Peyer's patch (tissue), 4 donors: Measurements from ENCODE around the gene SKIL. TPM values are rescaled to one million over a fixed set of nuclear protein-coding genes. Genes with fewer than 3 reads are reported as not detected.

Experiments
- DNase-seq, 3 donors: peaks; one replicate each; pipeline ENCODE4 v3.0.0-alpha.2; 2017 to 2019
- H3K27ac ChIP-seq, 4 donors: fragments of 200-600 bp; sonication (generic); one replicate each; pipeline ENCODE4 v1.5.1; 2016 to 2019
- H3K27me3 ChIP-seq, 2 donors: fragments of 200-600 bp; sonication (generic); one replicate each; pipeline ENCODE4 v1.5.1; 2019
- H3K36me3 ChIP-seq, 3 donors: fragments of 200-600 bp; sonication (generic); one replicate each; pipeline ENCODE4 v1.5.1; 2016 to 2019
- H3K4me1 ChIP-seq, 4 donors: fragments of 200-600 bp; sonication (generic); one replicate each; pipeline ENCODE4 v1.5.1; 2016 to 2019
- H3K4me3 ChIP-seq, 4 donors: fragments of 200-600 bp; sonication (generic); 1 replicate in 3 of 4; 2 replicates in 1 of 4; pipeline ENCODE4 v1.5.1; 2016 to 2019; ENCODE audit warnings: mild to moderate bottlenecking in 1 of 4
- H3K9me3 ChIP-seq, 4 donors: fragments of 200-600 bp; sonication (generic); one replicate each; pipeline ENCODE4 v1.5.1; 2016 to 2019; ENCODE audit warnings: mild to moderate bottlenecking in 1 of 4
- CTCF ChIP-seq, 6 experiments: fragments of 450-650 bp in 4 of 6; fragments of 200-600 bp in 2 of 6; sonication (generic) in 1 of 6; IDR thresholded peaks; one replicate each; pipeline ENCODE4 v1.5.1; 2017 to 2019; ENCODE audit warnings: antibody characterized with exemption in 6 of 6, mild to moderate bottlenecking in 3 of 6, moderate library complexity in 1 of 6
- POLR2A ChIP-seq, 2 donors: fragments of 450-650 bp; IDR thresholded peaks; one replicate each; pipeline ENCODE4 v1.5.1; 2017; ENCODE audit warnings: antibody characterized with exemption in 2 of 2, mild to moderate bottlenecking in 2 of 2, moderate library complexity in 2 of 2
- total RNA-seq, 4 donors: library from RNA; depleted of rRNA; stranded (reverse); fragments of >200 nt; gene quantifications; one replicate each; pipeline ENCODE4 v1.1.0, GENCODE V29; 2016

The SKIL gene
- 10 to 100 TPM; 22.5 to 78.4 (median 43.5) TPM for total RNA-seq

- H3K27me3 ChIP-seq: no peaks in the 10 kb centered on the region
- no peaks in the 10 kb centered on the region for H3K36me3 ChIP-seq
- peak within 1 kb of the TSS; percentile 99 to 100 (median 99) for H3K27ac ChIP-seq
- peak; percentile 81 to 93 for TF ChIP-seq POLR2A (IDR thresholded peaks at IDR 0.05)
- peak in 4 of 6 experiments; percentile 2 to 48 (median 42) for TF ChIP-seq CTCF (IDR thresholded peaks at IDR 0.05)
- H3K4me3 ChIP-seq: peak within 1 kb of the TSS; percentile 78 to 98 (median 90)
- no peaks in the 10 kb centered on the region for H3K9me3 ChIP-seq
- peak; percentile 98 to 99 (median 99) for DNase-seq
- peaks cover 0 to 26% (median 5%) of the 10 kb centered on the region in 4 donors for H3K4me1 ChIP-seq
Observed at GRCh38 chr3:170357176-170358041, at the start of gene SKIL. TSS of gene SKIL (plus strand) at chr3:170357715. CDS start at chr3:170360332, 2,617 bp downstream.

GRCh38 chr3:170309046-170309445 is 48.5 kb upstream of the SKIL start:
- Histone ChIP-seq H3K9me3 (no peaks in the 10 kb centered on the region), H3K4me1 (no peaks in the 10 kb centered on the region), H3K36me3 (no peaks in the 10 kb centered on the region), H3K4me3 (no peak overlapping the region), H3K27me3 (no peaks in the 10 kb centered on the region), H3K27ac (no peak overlapping the region)
- no peak for DNase-seq
- no peak for TF ChIP-seq CTCF (IDR thresholded peaks at IDR 0.05)
- TF ChIP-seq POLR2A (IDR thresholded peaks at IDR 0.05): no peak

- no peaks in the 10 kb centered on the region for H3K9me3 ChIP-seq
- no peak for TF ChIP-seq POLR2A (IDR thresholded peaks at IDR 0.05)
- TF ChIP-seq CTCF (IDR thresholded peaks at IDR 0.05): no peak
Observed at GRCh38 chr3:170317954-170318353, 39.6 kb upstream of the SKIL start.

GRCh38 chr3:170320461-170321121 is 36.9 kb upstream of the SKIL start:
- H3K27ac ChIP-seq: no peak overlapping the region
- H3K4me3 ChIP-seq: no peak overlapping the region
- H3K4me1 ChIP-seq: no peaks in the 10 kb centered on the region
- no peaks in the 10 kb centered on the region for H3K36me3 ChIP-seq
- no peaks in the 10 kb centered on the region for H3K27me3 ChIP-seq
- TF ChIP-seq POLR2A (IDR thresholded peaks at IDR 0.05): no peak
- TF ChIP-seq CTCF (IDR thresholded peaks at IDR 0.05): no peak
- no peak for DNase-seq
- no peaks in the 10 kb centered on the region for H3K9me3 ChIP-seq

More at GRCh38 chr3:170317954-170318353, 39.6 kb upstream of the SKIL start:
- no peaks in the 10 kb centered on the region for H3K27me3 ChIP-seq
- no peak for DNase-seq
- no peak overlapping the region for H3K4me3 ChIP-seq
- no peak overlapping the region for H3K27ac ChIP-seq
- no peaks in the 10 kb centered on the region for H3K36me3 ChIP-seq
- no peaks in the 10 kb centered on the region for H3K4me1 ChIP-seq

- Histone ChIP-seq H3K36me3 (no peaks in the 10 kb centered on the region), H3K4me1 (no peaks in the 10 kb centered on the region), H3K27me3 (no peaks in the 10 kb centered on the region), H3K27ac (no peak overlapping the region), H3K9me3 (no peaks in the 10 kb centered on the region), H3K4me3 (no peak overlapping the region)
- no peak for DNase-seq
- TF ChIP-seq POLR2A (IDR thresholded peaks at IDR 0.05) (no peak), CTCF (IDR thresholded peaks at IDR 0.05) (no peak)
Observed at GRCh38 chr3:170321321-170322034, 36.0 kb upstream of the SKIL start.
